ENCODE results near the gene PROK1. TPM values are rescaled to one million over a fixed set of nuclear protein-coding genes. Genes with fewer than 3 reads are reported as not detected.
"Not testable (repeated sequence)": the region's sequence is repeated elsewhere in the genome, so short reads cannot be mapped to it uniquely, and the experiment has no call there.

The PROK1 gene
- total RNA-seq, 2 donors from 2014 or later = not detected

GRCh38 chr1:110436635-110437034 is 14.3 kb upstream of the PROK1 start:
- no peak overlapping the region for H3K4me3 ChIP-seq
- H3K4me1 ChIP-seq = no peaks in the 10 kb centered on the region
- H3K27me3 ChIP-seq = no peaks in the 10 kb centered on the region
- no peaks in the 10 kb centered on the region for H3K9me3 ChIP-seq
- H3K27ac ChIP-seq = no peak overlapping the region
- H3K36me3 ChIP-seq = no peaks in the 10 kb centered on the region
- no peak overlapping the region for H3K9ac ChIP-seq (ENCODE audit: low read depth in 2 of 2, low read length in 2 of 2)
- no peak for TF ChIP-seq CTCF (IDR thresholded peaks at IDR 0.05)
- no peak for DNase-seq
- intact Hi-C loops (cut with DNase I) = no loop called here

- intact Hi-C loops (cut with DNase I); DNase-seq; H3K36me3 ChIP-seq: not testable (repeated sequence)
These were observed 13.2 kb upstream of the PROK1 start for GRCh38 chr1:110437645-110438299.

GRCh38 chr1:110438893-110439292 is 12.1 kb upstream of the PROK1 start:
- no peak for DNase-seq
- Histone ChIP-seq H3K27ac (no peak overlapping the region), H3K27me3 (no peaks in the 10 kb centered on the region), H3K9me3 (no peaks in the 10 kb centered on the region), H3K36me3 (no peaks in the 10 kb centered on the region), H3K9ac (ENCODE audit: low read depth in 2 of 2, low read length in 2 of 2) (no peak overlapping the region), H3K4me3 (no peak overlapping the region), H3K4me1 (no peaks in the 10 kb centered on the region)
- intact Hi-C loops (cut with DNase I) = no loop called here
- TF ChIP-seq CTCF (IDR thresholded peaks at IDR 0.05) = no peak

More at GRCh38 chr1:110437645-110438299, 13.2 kb upstream of the PROK1 start:
- H3K4me1 ChIP-seq; H3K27me3 ChIP-seq; H3K4me3 ChIP-seq; H3K27ac ChIP-seq; H3K9me3 ChIP-seq; H3K9ac ChIP-seq (ENCODE audit: low read depth in 2 of 2, low read length in 2 of 2): not testable (repeated sequence)

GRCh38 chr1:110439873-110440272 is 11.1 kb upstream of the PROK1 start:
- H3K4me3 ChIP-seq; H3K36me3 ChIP-seq; H3K9ac ChIP-seq (ENCODE audit: low read depth in 2 of 2, low read length in 2 of 2); H3K27ac ChIP-seq; DNase-seq; intact Hi-C loops (cut with DNase I); H3K9me3 ChIP-seq; H3K27me3 ChIP-seq; H3K4me1 ChIP-seq: not testable (repeated sequence)

GRCh38 chr1:110440877-110441276 is 10.1 kb upstream of the PROK1 start:
- Histone ChIP-seq H3K4me1 (no peaks in the 10 kb centered on the region), H3K27ac (no peak overlapping the region), H3K9ac (ENCODE audit: low read depth in 2 of 2, low read length in 2 of 2) (no peak overlapping the region), H3K4me3 (no peak overlapping the region), H3K9me3 (no peaks in the 10 kb centered on the region), H3K27me3 (no peaks in the 10 kb centered on the region), H3K36me3 (no peaks in the 10 kb centered on the region)
- intact Hi-C loops (cut with DNase I) = no loop called here
- no peak for DNase-seq
- TF ChIP-seq CTCF (IDR thresholded peaks at IDR 0.05) = no peak

- Histone ChIP-seq H3K9ac (ENCODE audit: low read depth in 2 of 2, low read length in 2 of 2) (no peak overlapping the region), H3K36me3 (no peaks in the 10 kb centered on the region), H3K27ac (no peak overlapping the region), H3K9me3 (no peaks in the 10 kb centered on the region), H3K4me3 (no peak overlapping the region), H3K27me3 (no peaks in the 10 kb centered on the region), H3K4me1 (no peaks in the 10 kb centered on the region)
- intact Hi-C loops (cut with DNase I) = no loop called here
- no peak for DNase-seq
- no peak for TF ChIP-seq CTCF (IDR thresholded peaks at IDR 0.05)
These were observed 9.1 kb upstream of the PROK1 start for GRCh38 chr1:110441888-110442287.

Data from colonic mucosa (tissue), 4 donors.